Activated CD8-positive, alpha-beta memory T cell treated with anti-CD3 and anti-CD28 coated beads, Interleukin-2, amount 50 U/mL, for 1 hour (primary cell): ENCODE results near the gene LYPLA2.

Source experiments
- DNase-seq: peaks from one replicate; pipeline ENCODE4 v3.0.0-alpha.2; 2020; ENCODE audit errors: extremely low read depth

The LYPLA2 gene

GRCh38 chr1:23790696-23791515, at the start of gene LYPLA2:
TSS of gene LYPLA2 (plus strand) at chr1:23791145. CDS start at chr1:23792683, 1,538 bp downstream.
- DNase-seq: peak; percentile 60

GRCh38 chr1:23741609-23742008, 49.3 kb upstream of the LYPLA2 start:
- DNase-seq: no peak

GRCh38 chr1:23742670-23743286, 48.2 kb upstream of the LYPLA2 start:
- no peak for DNase-seq

GRCh38 chr1:23743287-23744152, 47.4 kb upstream of the LYPLA2 start, which contains the start of gene ELOA:
TSS of gene ELOA (plus strand) at chr1:23743471. CDS start at chr1:23743504, 33 bp downstream.
- DNase-seq: peak; percentile 32

- DNase-seq: no peak
Measured at GRCh38 chr1:23745515-23745914, 45.4 kb upstream of the LYPLA2 start.

- DNase-seq: no peak
Measured at GRCh38 chr1:23748016-23748415, 42.9 kb upstream of the LYPLA2 start.

- no peak for DNase-seq
Measured at GRCh38 chr1:23751050-23751814, 39.7 kb upstream of the LYPLA2 start.

- DNase-seq: no peak
Measured at GRCh38 chr1:23751815-23752200, 39.1 kb upstream of the LYPLA2 start.

GRCh38 chr1:23752909-23753308, 38.0 kb upstream of the LYPLA2 start:
- no peak for DNase-seq

GRCh38 chr1:23756676-23757075, 34.3 kb upstream of the LYPLA2 start:
- DNase-seq: no peak

GRCh38 chr1:23757812-23758211, 33.1 kb upstream of the LYPLA2 start:
- no peak for DNase-seq

- no peak for DNase-seq
Measured at GRCh38 chr1:23759277-23759676, 31.7 kb upstream of the LYPLA2 start.

GRCh38 chr1:23763041-23763577, 27.8 kb upstream of the LYPLA2 start:
- no peak for DNase-seq

GRCh38 chr1:23768733-23769132, 22.2 kb upstream of the LYPLA2 start:
- DNase-seq: no peak

GRCh38 chr1:23772049-23772853, 18.7 kb upstream of the LYPLA2 start:
- peak; percentile 65 for DNase-seq

- no peak for DNase-seq
Measured at GRCh38 chr1:23772854-23773242, 18.1 kb upstream of the LYPLA2 start.

- no peak for DNase-seq
Measured at GRCh38 chr1:23774174-23774880, 16.6 kb upstream of the LYPLA2 start.

- no peak for DNase-seq
Measured at GRCh38 chr1:23776217-23776616, 14.7 kb upstream of the LYPLA2 start.

GRCh38 chr1:23777979-23778814, 12.7 kb upstream of the LYPLA2 start, which contains the start of gene PITHD1:
TSS of gene PITHD1 (plus strand) at chr1:23778418. CDS start at chr1:23778516, 98 bp downstream.
- peak; percentile 55 for DNase-seq
